ENCODE results near the gene PDE3A.
"Not testable (repeated sequence)": the region's sequence is repeated elsewhere in the genome, so short reads cannot be mapped to it uniquely, and the experiment has no call there.

PDE3A gene

GRCh38 chr12:20503858-20504257, 135.5 kb downstream of the PDE3A start:
- no peak for DNase-seq

- DNase-seq, result no peak
Observed at GRCh38 chr12:20505056-20505455, 136.7 kb downstream of the PDE3A start.

GRCh38 chr12:20507056-20507455, 138.7 kb downstream of the PDE3A start:
- no peak for DNase-seq

- DNase-seq, result no peak
Observed at GRCh38 chr12:20507711-20508110, 139.4 kb downstream of the PDE3A start.

GRCh38 chr12:20508359-20508758, 140.0 kb downstream of the PDE3A start:
- no peak for DNase-seq

GRCh38 chr12:20508962-20509361, 140.6 kb downstream of the PDE3A start:
- no peak for DNase-seq

- DNase-seq, result no peak
Observed at GRCh38 chr12:20510811-20511210, 142.5 kb downstream of the PDE3A start.

GRCh38 chr12:20513189-20513588, 144.9 kb downstream of the PDE3A start:
- no peak for DNase-seq

- DNase-seq, result no peak
Observed at GRCh38 chr12:20514598-20514997, 146.3 kb downstream of the PDE3A start.

GRCh38 chr12:20520532-20520931, 152.2 kb downstream of the PDE3A start:
- no peak for DNase-seq

- no peak for DNase-seq
Observed at GRCh38 chr12:20523658-20524057, 155.3 kb downstream of the PDE3A start.

GRCh38 chr12:20524113-20524512, 155.8 kb downstream of the PDE3A start:
- DNase-seq, result no peak

- DNase-seq, result no peak
Observed at GRCh38 chr12:20525064-20525610, 156.8 kb downstream of the PDE3A start.

- DNase-seq, result no peak
Observed at GRCh38 chr12:20527417-20528163, 159.3 kb downstream of the PDE3A start.

- DNase-seq, result no peak
Observed at GRCh38 chr12:20528208-20528607, 159.9 kb downstream of the PDE3A start.

- DNase-seq, result no peak
Observed at GRCh38 chr12:20546267-20546666, 177.9 kb downstream of the PDE3A start.

GRCh38 chr12:20547816-20548575, 179.7 kb downstream of the PDE3A start:
- no peak for DNase-seq

GRCh38 chr12:20548611-20549010, 180.3 kb downstream of the PDE3A start:
- DNase-seq, result no peak

- no peak for DNase-seq
Observed at GRCh38 chr12:20549108-20549719, 180.9 kb downstream of the PDE3A start.

GRCh38 chr12:20551742-20552442, 183.6 kb downstream of the PDE3A start:
- not testable (repeated sequence) for DNase-seq

- DNase-seq, result not testable (repeated sequence)
Observed at GRCh38 chr12:20552586-20552985, 184.2 kb downstream of the PDE3A start.

GRCh38 chr12:20555015-20555414, 186.7 kb downstream of the PDE3A start:
- no peak for DNase-seq

GRCh38 chr12:20555771-20556170, 187.4 kb downstream of the PDE3A start:
- DNase-seq, result no peak

Measured in RPMI8226 (cell line).